ENCODE measurements around the gene FBXO3.

DNA sequence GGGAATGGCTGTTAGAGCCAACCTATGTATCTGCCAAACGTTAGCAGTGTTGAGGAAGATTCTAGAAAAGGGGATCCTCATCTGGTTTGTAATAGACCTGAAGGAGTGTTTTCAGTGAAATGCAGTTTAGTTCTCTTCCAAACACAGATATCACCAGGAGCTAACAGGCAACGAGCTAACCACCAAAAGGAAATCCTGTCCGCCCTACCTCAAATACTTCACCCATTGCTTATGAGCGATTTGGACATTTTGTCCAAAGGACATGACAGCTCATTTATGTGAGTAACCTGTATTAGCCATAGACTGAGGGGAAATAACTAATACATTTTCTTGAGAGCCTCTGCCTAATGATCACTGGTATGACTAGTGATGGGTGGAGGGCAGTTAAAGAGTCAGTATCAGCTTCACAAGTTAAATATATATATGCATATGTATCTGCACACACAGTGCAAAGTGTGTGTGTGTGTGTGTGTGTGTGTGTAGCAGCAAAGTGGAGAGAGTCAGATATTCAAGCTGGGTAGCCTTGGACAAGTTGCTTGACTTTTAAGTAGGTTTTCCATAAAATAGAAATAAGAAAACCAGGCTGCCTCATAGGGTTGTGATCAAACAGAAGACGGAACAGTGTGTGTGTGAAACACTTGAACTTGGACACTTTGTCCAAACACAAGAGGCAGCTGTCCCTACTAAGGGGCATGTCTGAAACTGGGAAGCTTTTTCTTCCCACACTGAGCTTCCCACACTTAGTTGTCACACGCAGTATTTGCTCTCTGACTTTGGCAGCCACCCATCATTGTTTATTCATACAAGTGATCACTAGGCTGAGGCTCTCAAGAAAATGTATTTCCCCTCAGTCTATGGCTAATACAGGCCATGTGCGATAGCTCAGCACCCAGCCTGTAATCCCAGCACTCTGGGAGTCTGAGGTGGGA is 72.8 kb downstream of the FBXO3 start:
- TF ChIP-seq TCF7L2 (IDR thresholded peaks at IDR 0.05; ENCODE audit: low read depth, low read length), result no peak
- TF ChIP-seq POLR2AphosphoS5 (IDR thresholded peaks at IDR 0.05; ENCODE audit: control insufficient read depth, insufficient read depth, low read depth, low read length), result no peak
- no peak for TF ChIP-seq MXI1 (IDR thresholded peaks at IDR 0.05; ENCODE audit: low read depth, low read length)
- TF ChIP-seq, protein P1, sequence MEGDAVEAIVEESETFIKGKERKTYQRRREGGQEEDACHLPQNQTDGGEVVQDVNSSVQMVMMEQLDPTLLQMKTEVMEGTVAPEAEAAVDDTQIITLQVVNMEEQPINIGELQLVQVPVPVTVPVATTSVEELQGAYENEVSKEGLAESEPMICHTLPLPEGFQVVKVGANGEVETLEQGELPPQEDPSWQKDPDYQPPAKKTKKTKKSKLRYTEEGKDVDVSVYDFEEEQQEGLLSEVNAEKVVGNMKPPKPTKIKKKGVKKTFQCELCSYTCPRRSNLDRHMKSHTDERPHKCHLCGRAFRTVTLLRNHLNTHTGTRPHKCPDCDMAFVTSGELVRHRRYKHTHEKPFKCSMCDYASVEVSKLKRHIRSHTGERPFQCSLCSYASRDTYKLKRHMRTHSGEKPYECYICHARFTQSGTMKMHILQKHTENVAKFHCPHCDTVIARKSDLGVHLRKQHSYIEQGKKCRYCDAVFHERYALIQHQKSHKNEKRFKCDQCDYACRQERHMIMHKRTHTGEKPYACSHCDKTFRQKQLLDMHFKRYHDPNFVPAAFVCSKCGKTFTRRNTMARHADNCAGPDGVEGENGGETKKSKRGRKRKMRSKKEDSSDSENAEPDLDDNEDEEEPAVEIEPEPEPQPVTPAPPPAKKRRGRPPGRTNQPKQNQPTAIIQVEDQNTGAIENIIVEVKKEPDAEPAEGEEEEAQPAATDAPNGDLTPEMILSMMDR (IDR thresholded peaks at IDR 0.05 in 2 of 3, conservative IDR thresholded peaks at IDR 0.05 in 1 of 3; ENCODE audit: insufficient read depth in 2 of 3, low read depth in 1 of 3, low read length in 3 of 3), result no peak
- no peak for TF ChIP-seq SLC30A9 (CRISPR knock-in tag; IDR thresholded peaks at IDR 0.05)
- TF ChIP-seq NRF1 (conservative IDR thresholded peaks at IDR 0.05 in 1 of 2, IDR thresholded peaks at IDR 0.05 in 1 of 2), result no peak
- TF ChIP-seq NFE2L1 (tag; IDR thresholded peaks at IDR 0.05; ENCODE audit: borderline replicate concordance, low read depth), result no peak
- TF ChIP-seq ARNT (IDR thresholded peaks at IDR 0.05), result no peak
- TF ChIP-seq RFX1 (IDR thresholded peaks at IDR 0.05), result no peak
